Activated CD8-positive, alpha-beta memory T cell treated with anti-CD3 and anti-CD28 coated beads, Interleukin-2, amount 50 U/mL, for 48 hours (primary cell): ENCODE data around the gene ZCCHC7.
"Not testable (repeated sequence)": the region's sequence is repeated elsewhere in the genome, so short reads cannot be mapped to it uniquely, and the experiment has no call there.

Experiments
- DNase-seq: peaks from one replicate; pipeline ENCODE4 v3.0.0-alpha.2; 2020

ZCCHC7 gene

DNA sequence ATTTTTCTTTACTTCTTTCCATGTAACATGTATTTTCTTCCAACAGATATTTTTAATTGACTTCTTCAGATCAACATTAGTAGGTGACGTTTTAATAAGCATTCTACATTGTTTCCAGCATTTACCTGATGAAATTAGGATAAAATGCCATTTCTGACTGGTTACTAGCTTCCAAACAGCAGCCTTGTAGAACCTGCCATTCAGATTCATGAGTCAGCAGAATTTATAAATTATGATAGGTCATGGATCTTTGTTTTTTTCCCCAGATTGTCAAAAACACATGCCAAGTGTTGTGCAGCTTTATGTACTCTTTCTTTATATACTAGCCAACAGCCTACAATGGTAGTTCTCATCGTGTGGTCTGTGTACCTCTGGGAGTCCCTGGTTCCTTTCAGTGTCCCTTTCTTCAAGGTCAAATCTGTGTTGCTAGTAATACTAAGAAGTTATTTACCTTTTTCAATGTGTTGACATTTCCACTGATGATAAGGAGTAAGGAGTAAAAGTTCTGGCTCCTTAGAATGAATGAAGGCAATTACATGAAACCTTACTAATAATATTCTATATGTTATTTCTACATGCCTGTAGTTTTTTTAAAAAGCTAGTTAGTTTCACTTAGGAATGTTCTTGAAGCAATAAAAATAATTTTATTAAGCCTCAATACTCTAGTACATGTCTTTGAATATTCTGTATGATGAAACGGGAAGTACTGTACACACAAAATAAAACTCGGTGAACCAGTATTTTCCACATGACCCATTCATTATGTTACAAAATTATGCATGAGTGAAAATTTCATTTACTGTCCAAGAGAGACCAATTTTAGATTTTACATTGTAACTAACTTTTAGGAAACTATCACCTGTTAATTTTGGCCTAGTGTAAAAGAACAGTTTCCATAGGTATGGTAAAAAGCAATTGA lies 135.8 kb downstream of the ZCCHC7 start:
- no peak for DNase-seq

DNA sequence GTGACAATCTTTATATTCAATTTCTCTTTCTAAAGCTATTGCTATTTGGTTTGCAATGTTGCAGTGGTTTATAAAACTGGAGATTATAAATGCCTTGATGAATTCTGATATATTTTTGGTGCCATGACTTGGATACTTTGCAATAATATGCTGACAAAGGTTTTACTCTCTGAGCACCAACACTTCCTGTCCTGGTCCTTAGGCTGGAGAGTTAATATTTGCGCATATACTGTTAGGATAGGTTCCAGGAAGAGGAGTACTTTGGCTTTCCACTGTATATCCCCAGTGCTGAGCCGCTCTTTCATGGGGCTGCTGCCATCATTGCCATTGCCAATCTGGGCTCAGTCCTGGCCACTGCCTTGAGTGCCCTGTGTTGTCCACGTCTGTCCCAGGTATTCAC lies 139.6 kb downstream of the ZCCHC7 start:
- no peak for DNase-seq

DNA sequence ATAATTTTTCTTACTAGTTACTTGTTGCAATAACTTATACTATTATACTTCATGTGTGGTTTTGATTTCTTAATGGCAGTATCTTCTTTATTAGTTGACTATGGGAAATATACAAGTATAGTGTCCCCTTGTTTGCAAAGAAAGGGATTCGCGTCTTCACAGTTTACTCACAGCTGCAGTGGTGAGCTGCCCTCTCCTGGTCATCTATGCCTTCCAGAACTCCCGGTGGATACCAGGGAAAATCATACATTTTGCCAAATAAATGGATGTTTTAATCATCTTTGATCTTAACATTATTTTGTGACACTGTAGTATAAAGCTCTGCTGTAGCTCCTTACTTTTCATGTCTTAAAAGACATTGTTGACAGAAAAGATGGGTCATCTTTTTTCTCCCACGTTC lies 142.0 kb downstream of the ZCCHC7 start:
- no peak for DNase-seq

DNA sequence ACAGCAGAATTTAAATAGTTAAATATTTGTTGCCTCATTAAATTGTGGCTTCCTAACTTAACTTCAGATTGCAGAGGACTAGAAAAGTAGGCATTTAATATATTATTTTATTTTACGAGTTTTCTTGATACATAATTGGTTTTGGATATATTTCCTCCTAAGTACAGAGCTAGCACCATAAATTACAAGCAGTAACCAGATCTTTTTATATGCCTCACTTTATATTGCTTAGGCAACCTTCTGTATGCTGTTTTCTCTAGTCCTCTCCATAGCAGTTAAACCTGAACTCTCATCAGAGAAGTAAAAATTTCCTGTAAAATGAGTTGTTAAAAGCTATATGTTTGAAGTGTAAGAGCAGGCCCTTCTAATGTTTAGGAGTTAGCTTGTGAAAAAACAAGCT lies 144.2 kb downstream of the ZCCHC7 start:
- no peak for DNase-seq

DNA sequence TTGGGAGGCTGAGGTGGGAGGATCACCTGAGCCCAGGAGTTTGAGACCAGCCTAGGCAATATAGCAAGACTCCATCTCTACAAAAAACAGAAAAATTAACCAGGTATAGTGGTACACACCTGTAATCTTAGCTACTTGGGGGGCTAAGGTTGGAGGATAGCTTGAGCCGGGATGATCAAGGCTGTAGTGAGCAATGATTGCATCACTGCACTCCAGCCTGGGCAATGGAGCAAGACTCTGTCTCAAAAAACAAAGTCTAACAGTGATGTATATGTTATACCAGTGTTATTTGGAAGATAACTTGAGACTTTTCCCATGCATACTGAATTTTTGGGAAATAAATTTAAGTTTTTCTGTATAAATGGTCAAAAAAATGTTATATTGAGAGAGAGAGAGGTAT lies 146.3 kb downstream of the ZCCHC7 start:
- DNase-seq, result no peak

DNA sequence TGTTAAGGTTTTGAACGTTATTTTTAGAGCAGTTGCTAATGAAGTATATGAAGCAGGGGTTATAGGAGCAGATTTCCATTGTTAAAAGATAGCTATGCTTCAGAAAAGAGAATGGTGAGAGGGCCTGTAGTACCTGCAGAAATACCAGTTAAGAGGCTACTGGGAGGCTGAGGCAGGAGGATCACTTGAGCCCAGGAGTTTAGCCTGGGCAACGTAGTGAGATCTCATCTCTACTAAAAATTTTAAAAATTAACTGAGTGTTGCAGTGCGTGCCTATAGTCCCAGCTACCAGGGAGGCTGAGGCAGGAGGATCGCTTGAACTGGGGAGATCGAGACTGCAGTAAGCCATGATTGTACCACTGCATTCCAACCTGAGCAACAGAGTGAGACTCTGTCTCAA lies 148.8 kb downstream of the ZCCHC7 start:
- DNase-seq, result no peak

DNA sequence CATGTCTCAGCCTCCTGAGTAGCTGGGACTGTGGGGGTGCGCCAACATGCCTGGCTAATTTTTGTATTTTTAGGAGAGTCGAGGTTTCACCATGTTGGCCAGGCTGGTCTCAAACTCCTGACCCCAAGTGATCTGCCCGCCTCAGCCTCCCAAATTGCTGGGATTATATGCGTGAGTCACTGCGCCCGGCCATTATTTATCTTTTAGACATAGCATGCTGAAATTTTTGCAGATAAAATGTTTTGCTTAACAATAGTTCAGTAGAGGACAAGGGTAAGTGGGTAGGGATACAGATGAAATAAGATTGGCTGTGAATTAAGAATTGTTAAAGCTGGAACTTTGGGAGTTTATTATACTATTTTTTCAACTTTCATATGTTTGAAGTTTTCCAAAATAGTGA lies 151.3 kb downstream of the ZCCHC7 start:
- DNase-seq, result no peak

DNA sequence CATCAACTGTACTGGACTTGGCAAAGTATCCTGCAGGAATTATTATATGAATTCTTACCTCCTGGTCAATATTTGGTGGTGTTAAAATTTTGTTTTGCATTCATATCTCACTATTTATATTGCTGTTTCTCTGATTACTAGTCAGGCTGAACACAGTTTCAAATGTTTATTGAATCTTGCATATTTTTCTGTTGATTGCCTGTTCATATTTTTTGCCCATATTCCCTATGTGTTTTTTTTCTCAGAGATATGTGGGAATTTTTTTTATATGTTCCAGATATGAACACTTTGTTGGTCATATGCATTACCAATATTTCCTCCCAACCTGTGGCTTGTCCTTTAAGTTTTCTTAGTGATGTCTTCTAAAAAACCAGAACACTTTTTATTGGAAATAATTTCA lies 153.2 kb downstream of the ZCCHC7 start:
- DNase-seq, result no peak

DNA sequence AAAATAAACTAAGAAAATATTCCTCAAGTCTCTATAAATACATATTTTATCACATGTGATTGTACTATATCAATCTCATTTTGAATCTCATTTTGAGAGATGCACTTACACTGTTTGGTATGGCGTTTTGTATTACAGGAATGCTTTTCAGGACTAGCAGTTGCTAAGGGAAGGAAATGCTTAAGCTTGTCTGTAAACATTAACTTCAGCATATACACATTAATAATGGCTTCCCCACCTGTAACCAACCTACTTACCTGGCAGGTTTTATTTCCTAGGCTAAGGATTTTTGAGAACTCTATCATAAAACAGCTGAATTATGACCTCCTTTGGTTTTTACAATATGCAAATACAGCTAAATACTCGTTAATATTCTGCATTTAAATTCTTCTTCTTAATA lies 161.2 kb downstream of the ZCCHC7 start:
- no peak for DNase-seq

DNA sequence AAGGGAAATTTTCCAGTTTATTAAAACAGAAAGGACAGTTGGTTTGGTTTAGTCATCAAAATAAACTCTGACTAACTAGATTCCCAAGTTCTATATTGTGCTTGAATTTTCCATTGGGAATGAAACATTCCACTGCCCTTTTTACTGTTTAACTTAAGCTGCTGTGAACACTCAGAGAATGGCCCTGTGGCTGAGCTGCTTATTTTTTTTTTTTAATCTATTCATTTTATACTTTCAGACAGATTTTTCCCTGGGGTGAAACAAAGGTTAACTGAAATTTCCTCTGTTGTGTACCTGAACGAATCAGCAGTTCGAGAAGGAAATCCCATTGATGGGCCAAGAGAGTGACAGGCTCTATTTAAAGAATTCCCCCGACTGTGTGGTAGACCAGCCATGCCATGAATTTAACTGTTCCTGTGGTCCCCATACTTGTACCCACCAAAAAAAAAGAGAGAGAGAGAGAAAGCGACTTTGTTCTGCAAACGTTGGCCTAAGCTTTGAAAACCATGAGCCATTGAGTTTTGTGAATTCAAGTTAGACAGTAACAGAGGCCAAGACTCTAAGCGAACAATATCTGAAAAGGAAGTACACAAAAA lies 163.5 kb downstream of the ZCCHC7 start:
- no peak for DNase-seq

DNA sequence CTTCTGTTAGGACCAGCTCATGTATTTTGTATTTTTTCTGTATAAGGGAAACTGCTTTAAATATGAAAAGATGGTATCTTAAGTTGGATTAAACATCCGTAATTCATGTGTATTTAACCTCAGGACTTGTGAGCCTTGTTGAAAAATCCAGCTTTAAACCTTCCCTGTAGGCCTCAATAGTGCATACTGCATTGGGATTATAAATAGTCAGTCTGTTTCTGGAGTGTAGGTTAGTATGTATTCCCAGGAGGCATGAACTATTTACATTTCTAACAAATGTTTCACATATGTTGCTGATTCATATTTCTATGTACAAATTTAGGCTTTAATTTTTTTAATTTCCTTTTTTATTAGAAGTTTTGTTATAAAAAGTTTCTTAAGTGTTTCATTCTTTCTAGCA lies 164.3 kb downstream of the ZCCHC7 start:
- no peak for DNase-seq

DNA sequence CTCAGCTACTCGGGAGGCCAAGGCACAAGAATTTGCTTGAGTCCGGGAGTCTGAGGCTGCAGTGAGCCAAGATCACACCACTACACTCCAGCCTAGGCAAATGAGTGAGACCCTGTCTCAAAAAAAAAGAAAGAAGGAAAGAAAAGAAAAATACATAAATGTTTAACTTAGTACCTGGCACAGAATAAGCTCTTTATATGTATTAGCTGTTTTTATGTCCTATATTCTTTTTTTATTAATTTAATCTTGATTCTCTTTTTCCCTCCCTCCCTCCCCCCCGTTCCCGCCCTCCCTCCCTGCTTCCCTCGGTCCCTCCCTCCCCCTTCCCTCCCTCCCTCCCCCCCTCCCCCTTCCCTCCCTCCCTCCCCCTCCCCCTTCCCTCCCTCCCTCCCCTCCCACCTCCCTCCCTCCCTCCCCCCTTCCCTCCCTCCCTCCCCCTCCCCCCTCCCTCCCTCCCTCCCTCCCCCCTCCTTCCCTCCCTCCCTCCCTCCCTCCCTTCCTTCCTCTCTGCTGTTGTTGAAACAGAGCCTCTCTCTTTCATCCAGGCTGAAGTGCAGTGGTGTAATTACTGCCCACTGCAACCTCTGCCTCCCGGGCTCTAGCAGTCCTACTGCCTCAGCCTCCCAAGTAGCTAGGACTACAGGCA lies 166.3 kb downstream of the ZCCHC7 start:
- no peak for DNase-seq

DNA sequence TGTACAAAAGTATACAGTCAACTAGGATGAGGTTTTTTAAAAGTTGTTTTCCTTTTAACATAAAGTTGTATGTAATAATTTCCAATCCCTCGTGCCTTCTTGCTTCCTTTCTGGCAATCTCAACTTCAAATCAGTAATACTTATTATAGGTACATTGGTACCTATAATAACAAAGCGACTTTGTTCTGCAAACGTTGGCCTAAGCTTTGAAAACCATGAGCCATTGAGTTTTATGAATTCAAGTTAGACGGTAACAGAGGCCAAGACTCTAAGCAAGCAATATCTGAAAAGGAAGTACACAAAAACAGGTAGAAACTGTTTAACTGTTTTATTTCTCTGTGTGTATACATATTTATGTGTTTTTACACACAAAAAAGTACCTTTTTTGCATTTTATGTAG lies 166.9 kb downstream of the ZCCHC7 start:
- no peak for DNase-seq

DNA sequence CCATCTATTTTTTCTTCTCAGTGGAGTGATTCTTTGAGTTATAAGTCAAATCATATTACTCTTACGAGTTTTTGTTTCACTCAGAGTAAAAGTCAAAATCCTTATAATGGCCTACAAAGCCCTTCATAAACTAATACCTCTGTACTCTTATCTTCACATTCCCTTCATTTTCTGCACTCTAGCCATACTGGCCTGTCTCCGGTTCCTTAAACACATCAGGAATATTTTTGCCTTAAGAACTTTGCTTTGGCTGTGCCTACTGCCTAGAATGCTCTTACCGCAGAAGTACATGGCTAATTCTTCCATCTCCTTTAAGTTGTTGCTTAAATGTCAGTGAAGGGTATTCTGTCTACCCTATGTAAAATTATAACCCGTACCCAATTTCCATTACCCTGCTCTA lies 169.3 kb downstream of the ZCCHC7 start:
- DNase-seq, result no peak

DNA sequence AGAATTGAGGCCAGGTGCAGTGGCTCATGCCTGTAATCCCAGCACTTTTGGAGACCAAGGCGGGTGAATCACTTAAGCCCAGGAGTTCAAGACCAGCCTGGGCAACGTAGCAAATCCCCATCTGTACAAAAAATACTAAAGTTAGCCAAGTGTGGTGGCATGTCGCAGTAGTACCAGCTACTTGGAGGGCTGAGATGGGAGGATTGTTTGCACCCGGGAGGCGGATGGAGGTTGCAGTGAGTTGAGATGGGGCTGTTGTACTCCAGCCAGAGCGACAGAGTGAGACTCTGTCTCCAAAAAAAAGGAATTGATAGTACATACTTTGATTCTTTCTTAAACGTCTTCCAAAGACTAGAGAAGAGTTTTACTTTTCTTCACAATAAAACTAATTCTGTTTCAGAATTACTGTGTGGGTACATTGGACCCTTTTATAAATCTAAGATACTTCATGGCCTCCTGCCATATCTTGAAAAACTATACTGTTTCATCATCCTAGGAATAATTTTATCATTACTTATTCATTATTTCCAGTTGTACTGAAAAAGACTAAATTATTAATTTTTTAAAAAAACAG lies 170.1 kb downstream of the ZCCHC7 start:
- DNase-seq, result no peak

DNA sequence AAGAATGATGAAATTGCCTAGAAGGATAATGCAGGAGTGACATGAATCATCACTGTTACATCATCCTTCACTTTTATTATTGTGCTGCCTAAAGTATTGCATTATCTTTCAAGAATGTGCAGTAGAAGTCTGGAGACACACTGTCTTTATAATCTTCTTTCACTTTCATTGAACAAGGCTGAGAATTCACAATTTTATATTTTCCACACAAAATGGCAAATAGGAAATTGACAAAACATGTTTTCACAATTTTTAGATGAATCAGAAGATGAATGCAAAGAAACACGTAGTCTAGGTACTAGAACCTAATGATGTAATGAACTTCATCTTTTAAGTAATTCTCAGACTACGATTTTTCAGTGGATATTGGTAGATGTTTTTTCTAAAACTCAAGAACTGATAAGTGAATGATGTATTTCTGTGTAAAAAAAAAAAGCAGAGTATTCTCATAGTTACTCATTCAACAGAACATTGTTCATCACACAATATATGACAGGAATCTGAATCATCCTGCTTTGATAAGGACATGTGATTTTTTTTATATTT lies 170.6 kb downstream of the ZCCHC7 start:
- no peak for DNase-seq

DNA sequence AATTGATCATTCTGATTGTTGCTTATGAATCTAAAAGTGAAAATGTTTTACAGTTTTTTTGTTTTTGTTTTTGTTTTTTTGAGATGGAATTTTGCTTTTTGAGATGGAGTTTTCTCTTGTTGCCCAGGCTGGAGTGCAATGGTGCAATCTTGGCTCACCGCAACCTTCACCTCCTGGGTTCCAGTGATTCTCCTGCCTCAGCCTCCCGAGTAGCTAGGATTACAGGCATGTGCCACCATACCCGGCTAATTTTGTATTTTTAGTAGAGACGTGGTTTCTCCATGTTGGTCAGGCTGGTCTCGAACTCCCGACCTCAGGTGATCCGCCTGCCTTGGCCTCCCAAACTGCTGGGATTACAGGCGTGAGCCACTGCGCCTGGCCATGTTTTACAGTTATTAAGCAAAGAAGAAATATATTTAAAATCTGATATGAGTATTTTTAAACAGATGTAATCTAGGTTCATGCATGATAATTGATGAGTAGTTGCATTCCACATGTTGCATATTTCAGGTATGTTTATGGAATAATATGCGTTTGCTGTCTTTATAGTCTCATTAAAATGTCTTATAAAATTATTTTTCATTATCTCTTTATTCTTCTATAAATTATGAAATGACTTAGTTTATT lies 171.4 kb downstream of the ZCCHC7 start:
- not testable (repeated sequence) for DNase-seq

DNA sequence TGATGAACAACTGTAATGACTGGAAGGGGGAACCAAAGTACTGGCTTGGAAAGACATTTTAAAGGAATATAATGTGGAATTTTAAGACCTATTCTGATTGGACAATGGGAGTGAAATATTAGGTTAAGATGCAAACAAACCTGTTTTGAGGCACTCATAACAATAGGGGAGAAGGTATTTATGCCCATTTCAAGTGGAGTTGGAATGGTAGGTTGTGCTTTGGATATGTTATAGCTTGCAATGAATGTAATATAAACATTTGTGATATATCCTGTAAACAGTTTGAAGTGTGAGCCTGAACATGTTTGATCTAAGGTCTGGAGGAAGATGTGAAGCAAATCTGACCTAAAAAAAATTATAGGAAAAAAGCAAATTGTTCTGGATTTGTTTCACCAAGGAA lies 172.5 kb downstream of the ZCCHC7 start:
- no peak for DNase-seq

DNA sequence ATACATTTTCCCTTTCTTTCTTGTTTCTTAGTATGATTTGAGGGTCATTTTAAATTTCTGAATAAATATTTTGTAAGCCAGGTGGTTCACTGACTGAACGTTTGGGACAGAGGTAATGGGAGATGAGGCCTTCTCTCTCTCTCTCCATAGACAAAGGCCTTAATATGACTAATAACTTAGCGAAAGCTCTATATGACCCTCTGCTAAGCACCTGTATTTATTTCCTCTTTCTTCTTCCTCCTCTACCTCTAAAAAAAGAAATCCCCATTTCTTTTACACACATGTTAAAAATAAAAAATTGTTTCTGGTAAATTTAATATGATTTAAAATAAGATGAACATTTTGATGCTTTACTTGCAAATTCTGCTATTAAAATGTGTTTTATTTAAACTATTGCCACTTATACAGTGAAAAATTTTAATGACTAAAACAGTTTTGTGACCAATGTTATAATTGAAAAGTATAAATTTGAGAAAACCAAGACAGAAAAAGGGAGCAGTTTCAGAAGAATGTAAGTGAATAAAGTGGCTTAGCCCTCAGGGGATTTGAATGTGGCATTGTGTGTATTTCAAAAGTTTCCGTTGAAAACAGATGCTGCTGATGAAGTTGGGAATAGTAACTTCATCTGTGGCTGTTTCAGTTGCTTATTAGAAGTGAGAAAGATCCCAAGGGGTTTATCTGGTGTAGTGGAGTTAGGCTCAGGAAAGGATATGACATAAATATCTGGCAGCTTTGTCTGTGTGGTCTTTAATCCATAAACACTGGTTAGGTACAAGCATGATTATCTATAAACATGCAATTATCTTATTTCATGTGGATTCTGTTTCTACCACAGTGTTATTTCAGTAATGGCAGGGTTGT lies 173.5 kb downstream of the ZCCHC7 start:
- DNase-seq, result no peak

DNA sequence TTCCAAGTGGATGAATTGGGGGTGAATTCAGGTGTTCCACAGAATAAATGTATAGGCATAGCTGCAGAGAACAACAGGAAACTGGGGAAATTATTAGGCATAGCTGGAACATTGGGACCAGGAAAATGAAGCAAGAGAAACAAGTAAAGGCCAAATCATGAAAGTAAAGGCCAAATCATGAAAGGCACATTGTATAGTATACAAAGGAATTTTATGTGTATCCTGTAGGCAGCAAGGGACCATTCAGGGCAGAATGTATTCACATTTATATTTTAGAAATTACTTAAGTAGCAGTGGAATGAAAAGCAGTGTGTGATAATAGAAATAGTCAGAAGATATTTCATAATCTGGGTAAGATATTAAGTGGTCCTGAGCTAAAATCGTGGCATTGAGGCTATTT lies 174.8 kb downstream of the ZCCHC7 start:
- no peak for DNase-seq

DNA sequence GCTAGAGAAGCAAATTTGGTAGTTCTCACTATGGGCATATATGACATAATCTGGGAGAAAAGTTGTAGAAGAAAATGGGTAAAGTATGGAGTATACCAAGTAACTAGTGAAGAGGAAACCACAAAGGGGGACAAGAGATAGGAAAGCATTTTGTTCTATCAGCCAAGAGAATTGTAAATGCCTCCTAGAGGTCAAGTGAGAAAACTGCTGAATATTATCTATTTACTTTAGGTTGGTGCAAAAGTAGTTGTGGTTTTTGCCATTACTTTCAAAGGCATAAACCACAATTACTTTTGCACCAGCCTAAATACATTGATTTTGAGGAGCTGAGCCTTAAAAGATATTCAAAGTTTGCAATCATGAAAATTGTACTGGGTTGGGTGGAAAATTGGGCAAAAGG lies 175.4 kb downstream of the ZCCHC7 start:
- DNase-seq, result no peak

DNA sequence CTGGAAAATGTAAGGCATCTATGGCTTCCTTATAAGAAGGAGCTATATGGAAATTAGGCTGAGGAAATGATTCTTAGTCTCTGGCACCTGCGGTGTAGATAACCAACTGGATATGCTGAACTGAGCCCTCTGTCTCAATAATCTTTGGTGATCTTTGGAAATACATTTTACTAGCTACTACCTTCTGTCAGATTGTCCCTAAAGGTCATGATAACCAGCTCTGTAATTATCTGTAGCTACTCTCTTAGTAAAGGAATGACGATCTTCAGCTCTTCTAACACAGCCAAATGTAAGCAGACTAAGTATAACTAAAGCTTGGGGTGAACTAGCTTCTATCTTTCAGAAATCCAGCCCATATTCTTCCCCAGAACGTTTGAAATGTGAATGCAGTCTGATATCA lies 177.2 kb downstream of the ZCCHC7 start:
- DNase-seq, result no peak
